Activated naive CD4-positive, alpha-beta T cell treated with anti-CD3 and anti-CD28 coated beads, Interleukin-2, amount 50 U/mL, for 24 hours (primary cell): ENCODE measurements around the gene APMAP.

ENCODE experiments used
- H3K27ac Mint-ChIP-seq: one replicate; pipeline ENCODE4 v1.8.0; 2021; ENCODE audit warnings: mild to moderate bottlenecking, mixed read lengths
- H3K27me3 Mint-ChIP-seq: one replicate; pipeline ENCODE4 v1.8.0; 2021; ENCODE audit warnings: mixed read lengths
- H3K36me3 Mint-ChIP-seq: one replicate; pipeline ENCODE4 v1.8.0; 2021; ENCODE audit warnings: mixed read lengths
- H3K4me1 Mint-ChIP-seq: one replicate; pipeline ENCODE4 v1.8.0; 2021; ENCODE audit warnings: mixed read lengths
- H3K4me3 Mint-ChIP-seq: one replicate; pipeline ENCODE4 v1.8.0; 2021; ENCODE audit warnings: mild to moderate bottlenecking, mixed read lengths
- H3K9me3 Mint-ChIP-seq: one replicate; pipeline ENCODE4 v1.8.0; 2021; ENCODE audit warnings: mixed read lengths

Gene APMAP

GRCh38 chr20:24971376-24972101, 21.0 kb downstream of the APMAP start:
- Mint-ChIP-seq H3K4me3 (no peak overlapping the region), H3K27me3 (no peaks in the 10 kb centered on the region), H3K27ac (no peak overlapping the region), H3K4me1 (peaks cover 15% of the 10 kb centered on the region), H3K36me3 (peaks cover 34% of the 10 kb centered on the region), H3K9me3 (peaks cover 5% of the 10 kb centered on the region)

- Mint-ChIP-seq H3K27ac (no peak overlapping the region), H3K4me3 (no peak overlapping the region), H3K9me3 (no peaks in the 10 kb centered on the region), H3K27me3 (no peaks in the 10 kb centered on the region), H3K4me1 (peaks cover 9% of the 10 kb centered on the region), H3K36me3 (peaks cover 32% of the 10 kb centered on the region)
Observed at GRCh38 chr20:24970754-24971153, 21.8 kb downstream of the APMAP start.

GRCh38 chr20:24970030-24970553, 22.5 kb downstream of the APMAP start:
- Mint-ChIP-seq H3K36me3 (peaks cover 30% of the 10 kb centered on the region), H3K4me1 (peaks cover 9% of the 10 kb centered on the region), H3K27ac (no peak overlapping the region), H3K4me3 (no peak overlapping the region), H3K27me3 (no peaks in the 10 kb centered on the region), H3K9me3 (no peaks in the 10 kb centered on the region)

GRCh38 chr20:24969186-24970029, 23.1 kb downstream of the APMAP start:
- no peak overlapping the region for H3K27ac Mint-ChIP-seq
- no peaks in the 10 kb centered on the region for H3K9me3 Mint-ChIP-seq
- no peak overlapping the region for H3K4me3 Mint-ChIP-seq
- H3K4me1 Mint-ChIP-seq = peaks cover 8% of the 10 kb centered on the region
- no peaks in the 10 kb centered on the region for H3K27me3 Mint-ChIP-seq
- peaks cover 30% of the 10 kb centered on the region for H3K36me3 Mint-ChIP-seq

GRCh38 chr20:24968278-24968800, 24.2 kb downstream of the APMAP start:
- Mint-ChIP-seq H3K27me3 (no peaks in the 10 kb centered on the region), H3K27ac (no peak overlapping the region), H3K4me3 (no peak overlapping the region), H3K4me1 (peaks cover 7% of the 10 kb centered on the region), H3K36me3 (peaks cover 25% of the 10 kb centered on the region), H3K9me3 (no peaks in the 10 kb centered on the region)

GRCh38 chr20:24966317-24967012, 26.1 kb downstream of the APMAP start:
- peaks cover 7% of the 10 kb centered on the region for H3K4me1 Mint-ChIP-seq
- H3K36me3 Mint-ChIP-seq = peaks cover 26% of the 10 kb centered on the region
- no peak overlapping the region for H3K4me3 Mint-ChIP-seq
- H3K9me3 Mint-ChIP-seq = no peaks in the 10 kb centered on the region
- no peaks in the 10 kb centered on the region for H3K27me3 Mint-ChIP-seq
- no peak overlapping the region for H3K27ac Mint-ChIP-seq

- H3K27me3 Mint-ChIP-seq = no peaks in the 10 kb centered on the region
- no peak overlapping the region for H3K4me3 Mint-ChIP-seq
- peak overlapping the region; percentile 14 for H3K27ac Mint-ChIP-seq
- H3K36me3 Mint-ChIP-seq = peaks cover 28% of the 10 kb centered on the region
- no peaks in the 10 kb centered on the region for H3K9me3 Mint-ChIP-seq
- H3K4me1 Mint-ChIP-seq = peaks cover 7% of the 10 kb centered on the region
Observed at GRCh38 chr20:24965065-24965919, 27.3 kb downstream of the APMAP start.

- no peak overlapping the region for H3K27ac Mint-ChIP-seq
- no peaks in the 10 kb centered on the region for H3K9me3 Mint-ChIP-seq
- H3K4me1 Mint-ChIP-seq = peaks cover 7% of the 10 kb centered on the region
- H3K27me3 Mint-ChIP-seq = no peaks in the 10 kb centered on the region
- no peak overlapping the region for H3K4me3 Mint-ChIP-seq
- peaks cover 24% of the 10 kb centered on the region for H3K36me3 Mint-ChIP-seq
Observed at GRCh38 chr20:24964506-24964840, 28.1 kb downstream of the APMAP start.

GRCh38 chr20:24963672-24964505, 28.7 kb downstream of the APMAP start:
- H3K4me3 Mint-ChIP-seq = no peak overlapping the region
- peaks cover 7% of the 10 kb centered on the region for H3K4me1 Mint-ChIP-seq
- no peak overlapping the region for H3K27ac Mint-ChIP-seq
- H3K27me3 Mint-ChIP-seq = no peaks in the 10 kb centered on the region
- H3K9me3 Mint-ChIP-seq = no peaks in the 10 kb centered on the region
- H3K36me3 Mint-ChIP-seq = peaks cover 24% of the 10 kb centered on the region

GRCh38 chr20:24962510-24962909, 30.0 kb downstream of the APMAP start:
- H3K27ac Mint-ChIP-seq = no peak overlapping the region
- H3K4me1 Mint-ChIP-seq = peaks cover 7% of the 10 kb centered on the region
- no peaks in the 10 kb centered on the region for H3K27me3 Mint-ChIP-seq
- peaks cover 19% of the 10 kb centered on the region for H3K36me3 Mint-ChIP-seq
- H3K9me3 Mint-ChIP-seq = no peaks in the 10 kb centered on the region
- no peak overlapping the region for H3K4me3 Mint-ChIP-seq

- Mint-ChIP-seq H3K4me3 (no peak overlapping the region), H3K36me3 (peaks cover 16% of the 10 kb centered on the region), H3K9me3 (no peaks in the 10 kb centered on the region), H3K27me3 (no peaks in the 10 kb centered on the region), H3K4me1 (peaks cover 7% of the 10 kb centered on the region), H3K27ac (peak overlapping the region; percentile 35)
Observed at GRCh38 chr20:24962182-24962492, 30.4 kb downstream of the APMAP start.

GRCh38 chr20:24961384-24962181, 31.0 kb downstream of the APMAP start:
- H3K27ac Mint-ChIP-seq = peak overlapping the region; percentile 35
- H3K27me3 Mint-ChIP-seq = no peaks in the 10 kb centered on the region
- peaks cover 7% of the 10 kb centered on the region for H3K4me1 Mint-ChIP-seq
- H3K36me3 Mint-ChIP-seq = peaks cover 16% of the 10 kb centered on the region
- H3K4me3 Mint-ChIP-seq = no peak overlapping the region
- no peaks in the 10 kb centered on the region for H3K9me3 Mint-ChIP-seq

- Mint-ChIP-seq H3K27ac (peak overlapping the region; percentile 4), H3K27me3 (no peaks in the 10 kb centered on the region), H3K4me3 (no peak overlapping the region), H3K9me3 (no peaks in the 10 kb centered on the region), H3K4me1 (peaks cover 7% of the 10 kb centered on the region), H3K36me3 (peaks cover 10% of the 10 kb centered on the region)
Observed at GRCh38 chr20:24960861-24961260, 31.7 kb downstream of the APMAP start.
